Esophagus squamous epithelium (tissue), 4 donors: Measurements from ENCODE around the gene CCNY.

ENCODE experiments used
- CTCF ChIP-seq, 6 experiments: fragments of 450-650 bp in 4 of 6; fragments of 200-600 bp in 2 of 6; sonication (generic) in 2 of 6; IDR thresholded peaks; one replicate each; pipeline ENCODE4 v1.5.1; 2016 to 2019; ENCODE audit warnings: antibody characterized with exemption in 6 of 6, mild to moderate bottlenecking in 4 of 6, moderate library complexity in 4 of 6
- POLR2A ChIP-seq, 4 donors: fragments of 450-650 bp; IDR thresholded peaks; one replicate each; pipeline ENCODE4 v1.6.1; 2017; ENCODE audit warnings: antibody characterized with exemption in 4 of 4, mild to moderate bottlenecking in 4 of 4, moderate library complexity in 3 of 4

GRCh38 chr10:35502692-35503091 lies 166.4 kb downstream of the CCNY start:
- TF ChIP-seq CTCF (IDR thresholded peaks at IDR 0.05) (no peak), POLR2A (IDR thresholded peaks at IDR 0.05) (no peak)
